ENCODE data around the gene EFCC1. TPM values are rescaled to one million over a fixed set of nuclear protein-coding genes. Genes with fewer than 3 reads are reported as not detected.

Gene EFCC1
- total and polyA plus RNA-seq, 2 experiments from 2014 or later: 0.23 to 0.50 TPM

GRCh38 chr3:129023008-129023358 lies 21.9 kb downstream of the EFCC1 start:
- H3K9me3 ChIP-seq (ENCODE audit: low read depth): no peaks in the 10 kb centered on the region
- H4K20me1 ChIP-seq (ENCODE audit: insufficient read depth, poor library complexity, severe bottlenecking): no peaks in the 10 kb centered on the region
- no peak overlapping the region for H3K4me3 ChIP-seq
- no peak overlapping the region for H3K27ac ChIP-seq
- no peaks in the 10 kb centered on the region for H3K27me3 ChIP-seq
- no peaks in the 10 kb centered on the region for H3K79me2 ChIP-seq
- WGBS (ENCODE audit: low lambda C conversion rate, missing lambda C conversion rate): 83% methylated on average over 1 of the region's 1 CpG
- no peak overlapping the region for H3K4me2 ChIP-seq
- DNase-seq (ENCODE audit: low spot score): no peak
- H3K4me1 ChIP-seq (ENCODE audit: insufficient read depth): peaks cover 4% of the 10 kb centered on the region
- H3K9me2 ChIP-seq (replicated peaks; ENCODE audit: insufficient read depth): no peaks in the 10 kb centered on the region
- H3K36me3 ChIP-seq (replicated peaks; ENCODE audit: insufficient read depth, low read depth): no peaks in the 10 kb centered on the region
- TF ChIP-seq EZH2phosphoT487 (IDR thresholded peaks at IDR 0.05; ENCODE audit: low read depth, severe bottlenecking, unreplicated experiment): no peak
- no peak for TF ChIP-seq CTCF (IDR thresholded peaks at IDR 0.05; ENCODE audit: poor library complexity)
- no peak for TF ChIP-seq EZH2 (IDR thresholded peaks at IDR 0.05; ENCODE audit: borderline replicate concordance)
- no peak overlapping the region for H2AFZ ChIP-seq

- TF ChIP-seq CTCF (IDR thresholded peaks at IDR 0.05; ENCODE audit: poor library complexity) (peak; percentile 26), EZH2phosphoT487 (IDR thresholded peaks at IDR 0.05; ENCODE audit: low read depth, severe bottlenecking, unreplicated experiment) (no peak)
- no peaks in the 10 kb centered on the region for H3K9me2 ChIP-seq (replicated peaks; ENCODE audit: insufficient read depth)
- H3K4me3 ChIP-seq: no peak overlapping the region
- no peak for DNase-seq (ENCODE audit: low spot score)
- 58% methylated on average over 2 of the region's 2 CpGs for WGBS (ENCODE audit: low lambda C conversion rate, missing lambda C conversion rate)
- peaks cover 4% of the 10 kb centered on the region for H3K4me1 ChIP-seq (ENCODE audit: insufficient read depth)
- no peak overlapping the region for H3K27ac ChIP-seq
- H3K36me3 ChIP-seq (replicated peaks; ENCODE audit: insufficient read depth, low read depth): no peaks in the 10 kb centered on the region
- no peak overlapping the region for H3K4me2 ChIP-seq
- H3K27me3 ChIP-seq: no peaks in the 10 kb centered on the region
- no peak overlapping the region for H2AFZ ChIP-seq
- no peaks in the 10 kb centered on the region for H3K9me3 ChIP-seq (ENCODE audit: low read depth)
- no peaks in the 10 kb centered on the region for H3K79me2 ChIP-seq
- H4K20me1 ChIP-seq (ENCODE audit: insufficient read depth, poor library complexity, severe bottlenecking): no peaks in the 10 kb centered on the region
Measured at GRCh38 chr3:129023909-129024308, 22.8 kb downstream of the EFCC1 start.

GRCh38 chr3:129025108-129025507 lies 24.0 kb downstream of the EFCC1 start:
- H4K20me1 ChIP-seq (ENCODE audit: insufficient read depth, poor library complexity, severe bottlenecking): no peaks in the 10 kb centered on the region
- H3K79me2 ChIP-seq: no peaks in the 10 kb centered on the region
- peaks cover 4% of the 10 kb centered on the region for H3K4me1 ChIP-seq (ENCODE audit: insufficient read depth)
- H3K4me2 ChIP-seq: no peak overlapping the region
- H3K9me3 ChIP-seq (ENCODE audit: low read depth): no peaks in the 10 kb centered on the region
- H3K27me3 ChIP-seq: no peaks in the 10 kb centered on the region
- no peaks in the 10 kb centered on the region for H3K9me2 ChIP-seq (replicated peaks; ENCODE audit: insufficient read depth)
- no peak overlapping the region for H3K27ac ChIP-seq
- no peak for DNase-seq (ENCODE audit: low spot score)
- no peaks in the 10 kb centered on the region for H3K36me3 ChIP-seq (replicated peaks; ENCODE audit: insufficient read depth, low read depth)
- WGBS (ENCODE audit: low lambda C conversion rate, missing lambda C conversion rate): 94% methylated on average over 15 of the region's 15 CpGs
- no peak overlapping the region for H3K4me3 ChIP-seq
- no peak overlapping the region for H2AFZ ChIP-seq
- TF ChIP-seq CTCF (IDR thresholded peaks at IDR 0.05; ENCODE audit: poor library complexity) (no peak), EZH2 (IDR thresholded peaks at IDR 0.05; ENCODE audit: borderline replicate concordance) (no peak), EZH2phosphoT487 (IDR thresholded peaks at IDR 0.05; ENCODE audit: low read depth, severe bottlenecking, unreplicated experiment) (no peak)
